HUES48 (cell line): ENCODE data around the gene NEK7.

Source experiments
- H3K27ac ChIP-seq: one replicate; pipeline ENCODE4 v1.7.0; 2013; ENCODE audit warnings: low read depth, low read length, inconsistent platforms
- H3K27me3 ChIP-seq: 2 replicates; pipeline ENCODE4 v1.6.1; 2013; ENCODE audit warnings: mild to moderate bottlenecking, low read length; ENCODE audit not compliant: control insufficient read depth, insufficient read depth
- H3K36me3 ChIP-seq: 2 replicates; pipeline ENCODE4 v1.6.1; 2013; ENCODE audit warnings: low read length; ENCODE audit not compliant: control insufficient read depth, insufficient read depth
- H3K4me1 ChIP-seq: 2 replicates; pipeline ENCODE4 v1.6.1; 2013; ENCODE audit warnings: mild to moderate bottlenecking, low read length; ENCODE audit not compliant: control insufficient read depth, insufficient read depth
- H3K4me3 ChIP-seq: 2 replicates; pipeline ENCODE4 v1.5.1; 2013; ENCODE audit warnings: mild to moderate bottlenecking, low read depth, low read length
- H3K9ac ChIP-seq: 2 replicates; pipeline ENCODE4 v1.6.1; 2013; ENCODE audit warnings: mild to moderate bottlenecking, low read depth, low read length, moderate library complexity
- H3K9me3 ChIP-seq: 2 replicates; pipeline ENCODE4 v1.6.1; 2013; ENCODE audit warnings: low read length; ENCODE audit not compliant: control insufficient read depth, insufficient read depth

The NEK7 gene

DNA sequence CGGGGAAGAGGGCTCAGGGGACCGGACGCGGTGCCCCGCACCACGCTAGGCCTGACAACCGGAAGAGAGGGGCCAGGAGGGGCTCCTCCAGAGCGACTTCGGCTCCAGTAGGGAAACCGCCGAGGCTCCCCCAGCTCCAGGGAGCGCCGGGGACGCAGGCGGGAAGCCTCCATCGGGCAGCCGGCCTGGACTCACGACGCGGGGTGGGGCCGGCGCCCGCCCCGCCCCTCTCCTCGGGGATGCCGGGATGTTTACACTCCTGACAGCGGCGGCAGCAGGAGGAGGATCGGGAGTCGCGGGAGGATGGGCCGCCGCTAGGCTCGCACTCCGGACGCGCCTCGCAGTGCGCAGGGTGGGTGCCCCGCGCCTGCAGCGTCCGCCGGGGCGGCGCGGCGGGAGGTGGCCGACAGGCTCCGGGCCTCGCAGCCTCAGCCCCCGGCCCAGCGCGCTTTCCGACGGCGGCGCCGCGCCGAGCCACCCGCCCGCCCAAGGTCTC, at the start of gene NEK7:
Gene NEK7, plus strand, starts transcription at position 254 of the 496 bp plus-strand sequence. CDS start 75,583 bp downstream, outside the sequence.
- no peaks in the 10 kb centered on the region for H3K9me3 ChIP-seq
- H3K27me3 ChIP-seq: no peaks in the 10 kb centered on the region
- H3K36me3 ChIP-seq: no peaks in the 10 kb centered on the region
- peaks cover 24% of the 10 kb centered on the region for H3K4me1 ChIP-seq
- H3K9ac ChIP-seq: peak within 1 kb of the TSS; percentile 53
- H3K27ac ChIP-seq: peak within 1 kb of the TSS; percentile 94
- peak within 1 kb of the TSS; percentile 97 for H3K4me3 ChIP-seq

DNA sequence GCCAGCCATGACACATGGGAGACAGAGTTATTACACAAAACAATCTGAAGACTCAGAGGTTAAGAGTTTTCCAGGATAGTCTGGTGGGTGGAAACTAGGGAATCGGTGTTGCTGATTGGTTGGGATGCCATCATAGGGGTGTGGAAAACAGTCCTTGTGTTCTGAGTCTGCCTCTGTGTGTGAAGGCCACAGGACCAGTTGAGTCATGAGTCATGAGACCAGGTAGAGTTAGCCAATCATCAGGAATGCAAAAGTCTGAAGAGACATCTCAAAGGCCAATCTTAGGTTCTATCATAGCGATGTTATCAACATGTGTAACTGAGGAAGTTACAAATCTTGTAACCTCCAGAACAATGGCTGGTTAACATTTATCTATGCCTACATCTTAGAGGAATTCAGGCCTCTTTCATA, 49.7 kb upstream of the NEK7 start:
- no peaks in the 10 kb centered on the region for H3K4me1 ChIP-seq
- H3K9me3 ChIP-seq: no peaks in the 10 kb centered on the region
- H3K4me3 ChIP-seq: no peak overlapping the region
- no peak overlapping the region for H3K27ac ChIP-seq
- no peak overlapping the region for H3K9ac ChIP-seq
- no peaks in the 10 kb centered on the region for H3K27me3 ChIP-seq
- H3K36me3 ChIP-seq: no peaks in the 10 kb centered on the region

DNA sequence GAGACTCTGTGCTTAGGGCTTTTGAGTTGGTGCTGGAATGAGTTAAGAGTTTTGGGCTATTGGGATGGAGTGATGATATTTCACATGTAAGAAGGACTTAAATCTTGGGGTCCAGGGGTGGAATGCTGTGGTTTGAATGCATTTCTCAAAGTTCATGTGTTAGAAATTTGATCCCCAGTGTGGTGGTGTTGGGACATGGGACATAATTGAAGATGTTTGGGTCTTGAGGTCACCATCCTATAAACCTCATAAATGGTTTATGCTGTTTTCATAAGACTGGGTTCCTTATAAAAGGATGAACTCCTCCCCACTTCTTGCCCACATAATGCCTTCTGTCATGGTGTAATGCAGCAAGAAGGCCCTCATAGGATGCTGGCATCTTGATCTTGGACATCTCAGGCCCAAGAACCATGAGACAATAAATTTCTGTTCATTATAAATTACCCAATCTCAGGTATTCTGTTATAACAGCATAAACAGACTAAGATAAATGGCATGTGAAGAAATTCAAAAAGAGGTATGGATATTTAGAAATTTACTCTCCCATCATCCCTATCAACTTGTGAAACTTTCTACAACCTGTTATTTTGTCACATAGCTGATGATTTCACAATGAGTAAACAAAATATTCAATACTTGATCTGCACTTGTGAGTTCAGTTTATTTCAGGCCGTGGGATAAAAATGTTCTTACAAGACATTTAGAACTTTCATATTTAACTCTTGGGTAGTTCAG, 48.0 kb upstream of the NEK7 start:
- Histone ChIP-seq H3K9me3 (no peaks in the 10 kb centered on the region), H3K4me3 (no peak overlapping the region), H3K9ac (no peak overlapping the region), H3K4me1 (no peaks in the 10 kb centered on the region), H3K27ac (no peak overlapping the region), H3K27me3 (no peaks in the 10 kb centered on the region), H3K36me3 (no peaks in the 10 kb centered on the region)

DNA sequence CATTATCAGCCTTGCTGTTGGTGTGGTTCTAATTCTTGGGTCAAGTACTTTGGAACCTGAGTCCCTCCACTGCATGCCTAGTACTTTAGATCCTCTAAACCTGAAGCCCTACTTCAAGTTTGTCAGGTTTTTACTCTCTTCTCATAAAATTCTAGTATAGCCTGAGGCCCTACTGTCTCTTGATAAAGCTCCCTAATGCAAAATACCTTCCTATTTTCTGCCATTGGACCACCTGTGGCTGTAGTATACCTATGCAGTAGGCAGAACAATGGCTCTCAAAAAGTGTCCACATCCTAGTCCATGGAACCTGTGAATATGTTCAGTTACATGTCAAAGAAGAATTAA, 47.5 kb upstream of the NEK7 start:
- Histone ChIP-seq H3K9ac (no peak overlapping the region), H3K4me1 (no peaks in the 10 kb centered on the region), H3K4me3 (no peak overlapping the region), H3K36me3 (no peaks in the 10 kb centered on the region), H3K27me3 (no peaks in the 10 kb centered on the region), H3K27ac (no peak overlapping the region), H3K9me3 (no peaks in the 10 kb centered on the region)

DNA sequence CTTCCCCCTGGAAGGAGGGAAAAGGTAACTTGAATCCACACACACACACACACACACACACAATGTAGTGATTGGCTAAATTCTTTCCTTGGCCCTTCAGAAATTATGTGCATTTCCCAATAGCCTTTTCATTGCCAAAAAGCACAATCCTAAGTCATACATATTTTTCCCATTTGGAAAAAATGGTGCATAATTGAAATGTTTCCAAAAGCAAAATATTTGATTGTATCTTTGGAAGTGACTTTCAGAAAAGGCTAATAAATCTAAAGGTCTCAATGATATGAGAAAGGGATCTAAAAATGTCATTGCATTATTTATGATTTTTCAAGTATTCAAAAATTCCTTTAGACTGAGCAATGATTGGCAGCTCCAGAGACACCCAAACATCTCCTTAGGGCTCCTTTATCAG, 43.5 kb upstream of the NEK7 start:
- Histone ChIP-seq H3K9ac (no peak overlapping the region), H3K9me3 (no peaks in the 10 kb centered on the region), H3K27me3 (no peaks in the 10 kb centered on the region), H3K36me3 (no peaks in the 10 kb centered on the region), H3K4me1 (peaks cover 9% of the 10 kb centered on the region; the same call in 1 of the 2 replicates), H3K27ac (no peak overlapping the region), H3K4me3 (no peak overlapping the region)

DNA sequence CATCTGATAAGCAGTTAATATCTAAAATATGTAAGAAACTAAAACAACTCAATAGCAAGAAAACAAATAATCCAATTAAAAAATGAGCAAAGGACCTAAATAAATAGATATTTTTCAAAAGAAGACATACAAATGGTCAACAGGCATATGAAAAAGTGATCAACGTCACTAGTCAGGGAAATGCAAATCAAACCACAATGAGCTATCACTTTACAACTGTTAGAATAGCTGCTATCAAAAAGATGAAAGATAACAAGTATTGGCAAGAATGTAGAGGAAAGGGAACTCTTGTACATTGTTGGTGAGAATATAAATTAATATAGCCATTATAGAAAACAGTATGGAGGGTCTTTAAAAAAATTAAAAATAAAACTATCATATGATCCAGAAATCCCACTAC, 40.7 kb upstream of the NEK7 start:
- H3K4me1 ChIP-seq: peaks cover 9% of the 10 kb centered on the region; the same call in 1 of the 2 replicates
- H3K4me3 ChIP-seq: no peak overlapping the region
- H3K9me3 ChIP-seq: no peaks in the 10 kb centered on the region
- no peaks in the 10 kb centered on the region for H3K27me3 ChIP-seq
- H3K36me3 ChIP-seq: no peaks in the 10 kb centered on the region
- H3K9ac ChIP-seq: no peak overlapping the region
- H3K27ac ChIP-seq: no peak overlapping the region

DNA sequence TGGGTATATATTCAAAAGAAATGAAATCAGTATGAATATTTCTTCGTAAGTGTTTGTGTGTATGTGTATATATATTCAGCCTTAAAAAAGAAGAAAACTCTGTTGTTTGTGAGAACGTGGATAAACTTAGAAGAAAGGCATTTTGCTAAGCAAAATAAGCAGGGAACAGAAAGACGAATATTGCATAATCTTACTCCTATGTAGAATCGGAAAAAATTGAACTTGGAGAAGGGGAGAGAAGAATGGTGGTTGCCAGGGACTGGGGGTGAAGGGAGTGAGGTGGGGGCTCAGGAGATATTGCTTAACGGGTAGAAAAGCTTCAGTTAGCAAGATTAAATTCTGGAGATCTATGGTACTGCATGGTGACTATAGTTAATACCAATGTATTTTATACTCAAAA, 40.3 kb upstream of the NEK7 start:
- Histone ChIP-seq H3K27ac (no peak overlapping the region), H3K36me3 (no peaks in the 10 kb centered on the region), H3K27me3 (no peaks in the 10 kb centered on the region), H3K9me3 (no peaks in the 10 kb centered on the region), H3K4me3 (no peak overlapping the region), H3K9ac (no peak overlapping the region), H3K4me1 (peaks cover 9% of the 10 kb centered on the region; the same call in 1 of the 2 replicates)

DNA sequence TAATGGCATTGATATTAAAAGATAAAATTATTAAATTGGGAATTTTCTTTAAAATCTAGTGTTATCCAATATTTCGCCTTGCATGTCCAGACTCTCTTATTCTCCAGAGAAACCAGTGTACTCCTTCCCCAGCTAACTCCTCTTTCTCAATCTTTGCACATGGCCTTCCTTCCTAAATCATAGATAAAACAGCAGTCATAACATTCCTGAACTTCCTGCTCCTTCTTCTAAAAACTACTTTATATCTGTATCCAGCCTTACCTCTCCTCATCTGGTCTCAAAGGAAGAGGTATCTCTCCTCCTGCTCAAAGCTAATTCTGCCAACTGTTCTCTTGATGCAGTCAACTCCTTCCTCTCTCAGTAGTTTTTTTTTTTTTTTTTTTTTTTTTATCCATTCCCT, 39.5 kb upstream of the NEK7 start:
- peaks cover 9% of the 10 kb centered on the region; the same call in 1 of the 2 replicates for H3K4me1 ChIP-seq

DNA sequence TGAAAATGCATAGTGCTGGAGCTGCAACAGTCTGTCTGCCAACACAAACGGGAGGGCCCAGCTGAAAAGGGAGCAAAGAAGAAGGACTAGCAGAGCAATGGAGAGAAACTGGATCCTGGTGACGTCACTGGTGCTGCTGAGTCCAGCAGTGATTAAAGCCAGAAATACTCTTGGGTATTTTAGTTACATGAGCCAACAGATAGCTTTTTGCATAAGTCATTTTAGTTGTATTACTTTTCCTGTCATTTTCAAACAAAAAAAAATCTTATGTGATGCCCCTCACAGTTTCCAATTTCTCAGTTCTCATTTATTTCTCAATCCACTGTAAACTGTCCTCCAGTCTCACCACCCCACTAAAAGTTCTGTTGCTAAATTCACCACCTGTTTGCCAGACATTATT, 38.7 kb upstream of the NEK7 start:
- no peak overlapping the region for H3K4me3 ChIP-seq
- peaks cover 9% of the 10 kb centered on the region; the same call in 1 of the 2 replicates for H3K4me1 ChIP-seq
- no peaks in the 10 kb centered on the region for H3K27me3 ChIP-seq
- H3K36me3 ChIP-seq: no peaks in the 10 kb centered on the region
- H3K27ac ChIP-seq: no peak overlapping the region
- no peak overlapping the region for H3K9ac ChIP-seq
- no peaks in the 10 kb centered on the region for H3K9me3 ChIP-seq

More for the DNA sequence above, 39.5 kb upstream of the NEK7 start:
- no peaks in the 10 kb centered on the region for H3K27me3 ChIP-seq
- H3K9ac ChIP-seq: no peak overlapping the region
- no peak overlapping the region for H3K4me3 ChIP-seq
- no peaks in the 10 kb centered on the region for H3K9me3 ChIP-seq
- no peak overlapping the region for H3K27ac ChIP-seq
- no peaks in the 10 kb centered on the region for H3K36me3 ChIP-seq

DNA sequence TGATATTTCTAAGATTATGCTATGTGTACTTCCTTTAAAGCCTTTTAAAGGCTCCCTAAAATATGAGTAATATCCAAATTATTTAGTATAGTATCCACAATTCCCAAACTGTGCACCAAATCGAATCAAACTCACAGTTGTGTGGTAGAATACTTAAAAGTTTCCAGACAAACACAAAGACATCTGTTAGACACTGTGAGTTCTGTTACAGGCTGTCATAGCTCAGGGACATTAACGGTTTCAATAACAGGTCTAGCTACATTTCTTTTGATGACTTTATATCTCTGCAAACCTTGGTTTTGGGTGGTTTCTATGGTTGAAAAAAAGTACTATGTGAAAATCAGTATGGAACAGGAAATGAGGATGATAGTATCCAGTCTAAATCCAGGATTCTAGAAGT, 36.9 kb upstream of the NEK7 start:
- Histone ChIP-seq H3K27ac (no peak overlapping the region), H3K4me1 (peaks cover 9% of the 10 kb centered on the region; the same call in 1 of the 2 replicates), H3K9me3 (no peaks in the 10 kb centered on the region), H3K36me3 (no peaks in the 10 kb centered on the region), H3K27me3 (no peaks in the 10 kb centered on the region), H3K9ac (no peak overlapping the region), H3K4me3 (no peak overlapping the region)

DNA sequence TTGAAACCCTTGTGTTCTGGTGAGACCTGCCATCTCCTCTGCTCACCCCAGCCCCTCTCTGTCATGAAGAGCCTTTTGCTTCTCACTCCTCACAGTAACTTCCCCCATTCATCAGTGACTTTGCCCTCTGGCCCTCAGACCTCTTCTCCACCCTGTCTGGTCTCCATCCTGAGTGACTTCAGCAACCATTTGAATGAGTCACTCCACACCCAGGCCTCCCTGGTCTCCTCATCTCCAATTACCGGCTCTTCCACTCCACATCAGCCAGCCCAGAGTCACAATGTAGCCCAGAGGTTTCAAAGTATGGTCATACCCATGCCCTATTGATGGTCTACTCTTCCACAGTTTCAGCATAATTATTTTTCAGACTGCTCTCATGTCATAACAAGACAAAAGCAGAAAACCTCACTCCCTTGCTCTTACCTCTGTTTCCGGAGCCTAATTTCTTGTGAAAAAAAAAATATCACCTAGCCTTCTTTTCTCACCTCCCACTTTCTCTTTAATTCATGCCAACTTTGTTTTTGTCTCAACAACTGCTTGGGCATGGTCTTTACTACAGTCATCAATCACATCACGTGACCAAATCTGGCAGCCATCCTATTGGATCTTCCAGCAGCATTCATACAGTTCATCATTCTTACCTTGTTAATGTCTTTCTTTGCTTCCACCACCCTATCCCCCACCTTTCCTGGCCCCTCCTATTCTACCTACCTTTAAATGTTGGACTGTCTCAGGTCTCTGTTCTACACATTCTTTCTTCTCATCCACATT, 35.6 kb upstream of the NEK7 start:
- Histone ChIP-seq H3K27ac (no peak overlapping the region), H3K36me3 (no peaks in the 10 kb centered on the region), H3K9me3 (no peaks in the 10 kb centered on the region), H3K9ac (no peak overlapping the region), H3K27me3 (no peaks in the 10 kb centered on the region), H3K4me3 (no peak overlapping the region), H3K4me1 (peaks cover 9% of the 10 kb centered on the region; the same call in 1 of the 2 replicates)
